ENCODE results near the gene SATB2.

The SATB2 gene

GRCh38 chr2:199316851-199317250 lies 140.9 kb downstream of the SATB2 start:
- no peak for DNase-seq

GRCh38 chr2:199315299-199316179 lies 142.2 kb downstream of the SATB2 start:
- no peak for DNase-seq

DNA sequence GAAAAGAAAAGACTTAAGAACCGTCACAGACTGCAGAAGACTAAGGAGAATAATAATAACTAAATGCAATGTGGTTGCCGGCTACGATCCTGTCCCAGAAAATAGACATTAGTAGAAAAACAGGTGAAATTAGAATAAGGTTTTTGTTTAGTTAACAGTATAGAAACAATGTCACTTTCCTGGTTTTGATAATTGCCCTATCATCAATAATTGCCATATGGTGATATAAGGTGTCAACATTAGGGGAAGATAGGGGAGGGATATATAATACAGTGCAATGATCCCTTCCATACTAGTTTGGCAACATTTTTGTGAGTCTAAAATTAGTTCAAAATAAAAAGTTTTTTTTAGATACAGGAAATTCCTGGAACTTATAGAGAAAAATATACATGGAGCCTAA lies 144.8 kb downstream of the SATB2 start:
- no peak for DNase-seq

- no peak for DNase-seq
Measured at GRCh38 chr2:199310771-199311585, 146.8 kb downstream of the SATB2 start.

DNA sequence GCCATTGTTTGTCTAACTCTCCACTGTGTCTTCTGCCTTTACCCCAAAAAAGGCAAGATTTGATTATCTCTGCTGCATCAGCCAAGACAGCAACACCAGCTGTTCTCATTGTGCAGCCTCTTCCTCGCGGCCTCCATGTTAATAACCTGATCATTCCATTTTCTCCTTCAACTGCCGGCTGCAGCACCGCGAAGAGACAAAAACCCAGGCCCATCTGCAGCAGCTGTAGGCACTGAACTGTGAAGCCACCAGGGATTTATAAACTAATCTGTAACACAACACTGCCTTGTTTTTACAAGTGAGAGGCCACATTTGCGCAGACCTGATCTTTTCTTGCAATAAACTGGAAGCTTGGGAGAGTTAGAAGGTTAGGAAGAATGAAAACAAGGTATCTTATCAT lies 147.8 kb downstream of the SATB2 start:
- no peak for DNase-seq

DNA sequence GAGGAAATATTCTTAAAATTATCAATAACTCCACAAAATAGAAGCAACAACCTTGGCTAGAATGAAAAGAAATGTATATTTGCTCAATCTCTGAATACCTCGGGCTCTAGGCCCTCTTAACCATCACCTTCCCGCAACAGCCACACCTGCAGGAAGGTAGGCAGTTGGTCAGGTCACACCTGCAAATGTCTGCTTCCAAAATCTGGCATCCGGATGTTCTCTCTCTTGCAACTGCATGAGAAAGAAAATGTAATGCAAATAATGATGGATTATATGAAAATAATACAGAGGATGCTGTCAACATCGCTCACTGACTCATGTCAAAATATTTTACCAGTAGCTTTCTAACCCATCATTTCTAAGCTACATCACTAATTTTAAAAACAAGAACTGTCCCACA lies 148.3 kb downstream of the SATB2 start:
- no peak for DNase-seq

DNA sequence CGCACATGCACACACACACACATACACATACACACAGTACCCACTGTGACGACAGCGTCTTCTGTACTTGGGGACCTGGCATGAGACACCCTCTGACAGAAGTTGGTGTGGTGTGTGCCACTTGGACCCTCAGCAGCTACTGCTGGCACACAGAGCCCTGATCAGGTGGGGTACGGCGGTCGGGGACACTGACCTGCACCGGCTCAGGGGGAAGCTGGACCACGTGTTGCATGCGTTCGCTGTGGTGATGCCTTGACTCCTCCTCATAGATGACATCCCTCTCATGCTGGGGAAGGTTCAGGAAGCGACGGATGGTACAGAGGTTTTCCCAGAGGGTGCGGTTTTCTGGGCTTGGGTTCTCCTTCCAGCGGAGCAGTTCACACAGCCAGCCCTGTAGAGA lies 149.2 kb downstream of the SATB2 start:
- no peak for DNase-seq

DNA sequence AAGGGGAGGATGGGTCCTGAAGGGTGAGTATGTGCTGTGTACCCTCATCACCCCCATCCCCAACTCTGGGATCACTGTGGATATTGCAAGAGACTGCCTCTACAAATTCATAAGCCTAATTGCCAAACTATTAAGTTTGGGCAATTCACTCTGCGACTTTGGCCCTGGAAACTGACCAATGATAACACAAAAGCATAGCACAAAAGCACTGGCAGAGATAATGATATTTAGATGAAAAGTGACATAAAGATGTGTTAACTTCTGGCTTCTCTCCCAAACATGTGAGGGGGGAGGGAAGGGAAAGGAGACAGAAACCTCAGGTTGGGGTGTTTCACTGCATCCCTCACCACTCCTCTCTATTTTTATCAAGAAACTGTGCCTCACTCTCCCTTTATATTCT lies 150.3 kb downstream of the SATB2 start:
- DNase-seq = no peak

DNA sequence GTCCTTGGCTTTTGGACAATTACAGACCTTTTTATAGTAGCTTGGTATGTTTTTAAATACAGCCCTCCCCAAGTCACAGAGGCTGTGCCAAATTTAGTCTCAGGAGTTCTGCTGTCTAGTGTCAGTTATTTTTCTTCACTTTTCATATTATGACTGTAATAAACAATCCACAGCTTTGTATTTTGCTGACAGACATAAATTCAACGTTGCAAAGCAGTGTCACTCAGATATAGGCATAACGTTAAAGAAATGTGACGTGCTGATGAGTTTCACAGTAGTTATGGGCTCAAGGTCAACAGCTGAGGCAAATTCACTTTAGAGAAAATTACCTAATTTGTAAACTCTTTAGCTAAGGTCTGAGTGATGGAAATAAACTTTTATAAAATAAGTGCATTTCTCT lies 151.6 kb downstream of the SATB2 start:
- no peak for DNase-seq

DNA sequence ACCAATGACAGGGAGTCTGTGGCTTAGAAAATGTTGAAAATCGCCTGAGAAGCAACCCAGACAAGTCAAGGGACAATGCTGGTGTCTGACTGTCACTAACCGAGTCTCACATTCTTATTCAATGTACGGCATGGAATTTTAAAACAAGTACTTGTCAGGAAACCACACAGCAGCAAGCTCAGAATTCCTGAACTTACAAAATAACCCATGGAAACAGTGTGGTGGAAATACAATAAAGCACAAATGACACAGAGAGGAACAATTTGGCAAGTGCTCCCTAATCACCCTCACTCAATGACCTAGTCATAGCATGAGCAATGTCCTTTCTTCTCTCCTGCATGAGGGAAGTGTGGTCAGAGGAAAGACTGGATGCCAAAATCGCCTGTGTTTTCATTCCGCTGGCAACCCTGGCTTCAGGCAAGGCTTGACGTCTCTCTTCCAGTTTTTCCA lies 154.0 kb downstream of the SATB2 start:
- DNase-seq = no peak

DNA sequence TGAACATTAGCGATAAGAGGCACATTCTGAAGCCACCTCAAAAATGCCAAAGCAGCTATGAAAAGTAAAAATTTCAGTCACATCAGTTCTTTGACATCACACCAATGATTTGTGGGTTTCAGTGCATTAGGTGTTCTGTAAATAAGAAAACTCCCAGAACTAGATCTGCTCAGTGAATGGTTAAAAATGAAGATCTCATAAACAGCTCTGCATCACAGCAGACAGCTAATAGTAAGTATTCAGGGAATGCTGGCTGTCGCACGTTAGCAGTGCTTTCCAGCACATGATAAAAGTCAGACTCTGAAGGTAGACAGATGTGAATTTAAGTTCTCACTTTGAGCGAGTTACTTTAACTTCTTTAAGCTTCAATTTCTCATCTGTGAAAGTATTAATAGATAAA lies 154.9 kb downstream of the SATB2 start:
- no peak for DNase-seq

- DNase-seq = no peak
Measured at GRCh38 chr2:199288424-199288823, 169.3 kb downstream of the SATB2 start.

GRCh38 chr2:199282309-199282708 lies 175.4 kb downstream of the SATB2 start:
- DNase-seq = no peak

DNA sequence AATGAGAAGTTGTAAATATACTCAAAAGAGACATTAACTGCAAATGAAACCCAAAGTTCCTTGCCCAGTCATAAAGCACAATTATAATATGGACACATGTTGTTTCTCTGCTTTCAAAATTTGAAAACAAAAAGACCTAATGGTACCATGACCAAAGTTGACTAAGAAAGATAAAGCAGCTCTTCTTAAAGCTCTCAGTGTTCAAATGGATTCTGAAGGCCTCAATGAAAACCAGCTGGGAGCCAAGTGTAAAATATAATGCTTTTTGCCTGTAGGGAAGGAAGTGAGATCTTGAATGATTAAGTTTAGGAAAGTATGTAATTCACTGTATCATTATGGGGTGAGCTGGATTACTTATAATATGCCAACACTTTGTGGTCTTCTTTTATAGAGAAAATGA lies 178.6 kb downstream of the SATB2 start:
- DNase-seq = no peak

DNA sequence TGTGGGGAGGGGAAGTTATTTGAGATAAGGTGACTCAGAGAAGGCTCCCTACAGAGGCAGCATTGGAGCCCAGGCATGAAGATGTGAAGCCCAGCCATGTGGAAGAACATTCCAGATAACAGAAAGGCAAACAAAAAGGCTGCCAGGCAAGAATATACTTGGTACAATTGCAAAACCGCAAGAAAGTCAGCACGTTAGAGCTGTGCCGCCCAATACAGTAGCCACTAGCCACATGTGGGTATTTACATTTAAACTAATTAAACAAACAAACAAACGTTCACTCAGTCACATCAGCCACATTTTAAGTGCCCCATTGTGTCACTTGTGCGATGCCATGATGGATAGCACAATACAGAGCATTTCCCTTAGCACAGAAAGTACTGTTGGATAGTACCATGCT lies 179.6 kb downstream of the SATB2 start:
- DNase-seq = no peak

- no peak for DNase-seq
Measured at GRCh38 chr2:199273042-199273511, 184.7 kb downstream of the SATB2 start.

DNA sequence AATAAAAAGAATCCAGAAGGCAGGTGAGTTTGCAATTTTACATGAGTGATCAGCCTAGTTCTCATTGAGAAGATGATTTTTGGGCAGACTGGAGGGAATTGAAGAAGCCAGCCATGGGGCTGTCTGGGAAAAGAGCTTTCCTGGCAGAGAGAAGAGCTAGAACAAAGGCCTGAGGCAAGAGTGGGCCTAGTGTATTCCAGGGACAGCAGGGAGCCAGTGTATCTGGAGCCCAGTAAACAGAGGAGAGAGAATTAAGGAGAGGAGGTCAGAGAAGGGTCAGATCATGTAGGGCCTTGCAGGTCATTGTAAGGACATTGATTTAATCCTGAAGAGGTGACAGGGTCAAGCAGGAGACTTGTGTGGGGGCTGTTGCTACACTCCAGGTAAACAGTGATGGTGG lies 195.8 kb downstream of the SATB2 start:
- DNase-seq = no peak

GRCh38 chr2:199261239-199261638 lies 196.5 kb downstream of the SATB2 start:
- no peak for DNase-seq

DNA sequence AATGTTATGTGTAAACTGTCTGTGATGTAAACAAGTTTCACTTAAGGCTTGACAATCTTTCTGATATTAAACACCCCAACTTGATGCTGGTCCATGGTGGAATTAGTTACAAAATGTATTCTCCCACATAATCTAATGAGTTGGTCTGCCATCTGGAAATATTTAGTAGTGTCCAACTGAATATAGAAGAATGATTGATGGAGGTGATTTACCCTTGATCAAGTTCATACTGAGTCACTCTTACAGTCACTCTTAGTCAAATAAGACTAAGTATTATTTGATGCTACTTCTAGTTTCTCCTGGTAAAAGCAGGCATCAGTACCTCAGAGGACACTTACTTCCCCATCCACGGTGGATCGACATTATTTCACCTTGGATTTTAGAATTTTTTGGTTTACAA lies 198.1 kb downstream of the SATB2 start:
- no peak for DNase-seq

DNA sequence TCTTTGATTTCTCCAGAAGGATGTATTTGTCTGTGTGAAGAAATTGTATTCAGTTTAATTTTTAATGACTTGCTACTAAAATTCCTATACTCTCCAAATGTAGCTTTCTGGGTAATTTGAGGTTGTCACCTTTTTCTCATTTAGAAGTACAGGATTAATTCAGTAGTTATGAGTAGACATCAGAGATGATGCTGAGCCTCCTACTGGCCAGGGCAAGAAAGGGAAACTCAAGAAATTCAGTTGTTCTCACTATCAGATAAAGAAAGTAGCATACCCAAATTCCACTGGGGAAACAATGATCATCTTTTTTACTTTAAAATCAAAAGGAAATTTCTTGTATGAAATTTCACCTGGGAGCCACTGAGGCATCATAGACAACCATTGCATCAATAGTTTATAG lies 199.4 kb downstream of the SATB2 start:
- DNase-seq = no peak

GRCh38 chr2:199257261-199258224 lies 200.2 kb downstream of the SATB2 start:
- no peak for DNase-seq

GRCh38 chr2:199230091-199230490 lies 227.6 kb downstream of the SATB2 start:
- DNase-seq = no peak

Measured in effector CD4-positive, alpha-beta T cell (primary cell).